Kidney glomerular epithelial cell (primary cell): ENCODE measurements around the gene CCR5.
A peak's percentile ranks its signal among the peaks of the same experiment; 100 is the strongest.
"Not testable (repeated sequence)": the region's sequence is repeated elsewhere in the genome, so short reads cannot be mapped to it uniquely, and the experiment has no call there.

Source experiments
- DNase-seq: peaks from one replicate; lab custom pipeline; 2025; lab: John Stamatoyannopoulos, UW

Gene CCR5

GRCh38 chr3:46386205-46386604 is 15.5 kb downstream of the CCR5 start:
- peak; percentile 54 for DNase-seq

- not testable (repeated sequence) for DNase-seq
Measured at GRCh38 chr3:46388847-46389246, 18.1 kb downstream of the CCR5 start.

- DNase-seq = no peak
Measured at GRCh38 chr3:46389306-46389705, 18.6 kb downstream of the CCR5 start.

GRCh38 chr3:46391526-46391925 is 20.8 kb downstream of the CCR5 start:
- not testable (repeated sequence) for DNase-seq

GRCh38 chr3:46393011-46393410 is 22.3 kb downstream of the CCR5 start:
- no peak for DNase-seq

GRCh38 chr3:46393554-46394434 is 23.0 kb downstream of the CCR5 start:
- DNase-seq = no peak

GRCh38 chr3:46395210-46395661 is 24.5 kb downstream of the CCR5 start:
- peak; percentile 60 for DNase-seq

- DNase-seq = peak; percentile 33
Measured at GRCh38 chr3:46395766-46396530, 25.2 kb downstream of the CCR5 start.

GRCh38 chr3:46397111-46397510 is 26.4 kb downstream of the CCR5 start:
- no peak for DNase-seq

GRCh38 chr3:46398186-46398955 is 27.6 kb downstream of the CCR5 start:
- DNase-seq = no peak

- DNase-seq = no peak
Measured at GRCh38 chr3:46399098-46399497, 28.4 kb downstream of the CCR5 start.

- DNase-seq = no peak
Measured at GRCh38 chr3:46399557-46399956, 28.8 kb downstream of the CCR5 start.

- peak; percentile 37 for DNase-seq
Measured at GRCh38 chr3:46400000-46400734, 29.4 kb downstream of the CCR5 start.

- no peak for DNase-seq
Measured at GRCh38 chr3:46400846-46401245, 30.1 kb downstream of the CCR5 start.

- DNase-seq = no peak
Measured at GRCh38 chr3:46401579-46401978, 30.8 kb downstream of the CCR5 start.

- DNase-seq = not testable (repeated sequence)
Measured at GRCh38 chr3:46402902-46403301, 32.2 kb downstream of the CCR5 start.

- peak; percentile 39 for DNase-seq
Measured at GRCh38 chr3:46405301-46406019, 34.7 kb downstream of the CCR5 start.

GRCh38 chr3:46406443-46406787 is 35.7 kb downstream of the CCR5 start:
- DNase-seq = no peak

GRCh38 chr3:46406788-46407611 is 36.3 kb downstream of the CCR5 start, which contains the start of the genes CCR5AS and CCRL2:
Gene CCR5AS, minus strand, starts transcription at chr3:46407066.
Gene CCRL2, plus strand, starts transcription at chr3:46407259. Its CDS starts 821 bp downstream, at chr3:46408080.
- peak; percentile 63 for DNase-seq

GRCh38 chr3:46407970-46408369 is 37.2 kb downstream of the CCR5 start:
- DNase-seq = no peak
